Daoy (cell line): ENCODE data around the gene SMIM34. TPM values are rescaled to one million over a fixed set of nuclear protein-coding genes. Genes with fewer than 3 reads are reported as not detected.
"Not testable (repeated sequence)": the region's sequence is repeated elsewhere in the genome, so short reads cannot be mapped to it uniquely, and the experiment has no call there.

Experiments
- DNase-seq: peaks from one replicate; pipeline ENCODE4 v3.0.0-alpha.2; 2015; ENCODE audit warnings: low read depth
- total RNA-seq: library from RNA; depleted of rRNA; stranded (reverse); fragments of >200 nt; shearing (Covaris generic); gene quantifications from 2 replicates; pipeline ENCODE4 v1.2.3, GENCODE V29; 2014; rRNA removed

The SMIM34 gene, protein sequence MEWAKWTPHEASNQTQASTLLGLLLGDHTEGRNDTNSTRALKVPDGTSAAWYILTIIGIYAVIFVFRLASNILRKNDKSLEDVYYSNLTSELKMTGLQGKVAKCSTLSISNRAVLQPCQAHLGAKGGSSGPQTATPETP
- total RNA-seq = not detected in 2 replicates

DNA sequence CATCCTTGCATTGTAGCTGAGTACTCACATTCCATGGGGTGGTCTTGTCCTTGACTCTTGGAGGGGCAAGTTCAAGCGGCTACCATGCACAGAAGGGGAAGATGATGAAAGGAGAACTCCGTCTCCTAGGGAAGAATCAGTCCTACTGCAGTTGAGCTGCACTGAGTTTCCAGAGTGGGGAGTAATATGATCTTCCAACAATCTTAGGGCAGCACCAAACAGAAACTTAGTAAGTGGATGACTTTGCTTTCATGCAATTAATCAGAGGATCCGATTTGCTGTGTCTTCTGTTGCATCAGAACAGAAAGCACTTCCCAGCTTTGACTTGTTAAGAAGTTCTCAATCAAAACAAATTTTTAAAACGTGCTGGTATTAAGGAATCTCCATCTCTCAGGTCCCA lies at the start of gene SMIM34:
Gene SMIM34, minus strand, starts transcription at position 147 of the 400 bp plus-strand sequence. Its CDS starts 112 bp downstream, at position 35.
- DNase-seq = not testable (repeated sequence)

DNA sequence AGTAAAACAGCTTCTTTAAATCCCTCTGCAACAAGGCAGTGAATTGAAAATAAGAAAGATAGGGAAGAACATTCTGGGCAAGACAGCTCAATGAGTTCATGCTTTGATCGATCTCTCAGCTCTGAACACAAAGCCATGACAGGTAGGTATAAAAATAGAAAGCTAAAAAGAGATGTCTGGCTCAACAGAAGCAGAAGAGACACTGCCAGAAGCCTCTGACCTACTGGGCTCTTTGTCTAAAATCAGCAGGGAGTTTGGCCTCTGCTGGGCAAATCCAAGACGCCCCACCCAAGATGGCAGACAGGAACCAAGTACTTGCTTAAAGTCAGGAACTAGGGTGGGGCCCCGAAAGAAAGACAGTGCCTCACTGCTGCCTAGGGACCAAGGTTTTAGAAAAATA lies 43.6 kb upstream of the SMIM34 start:
- not testable (repeated sequence) for DNase-seq

- DNase-seq = not testable (repeated sequence)
These were observed 35.7 kb upstream of the SMIM34 start for GRCh38 chr21:34459426-34459825.

DNA sequence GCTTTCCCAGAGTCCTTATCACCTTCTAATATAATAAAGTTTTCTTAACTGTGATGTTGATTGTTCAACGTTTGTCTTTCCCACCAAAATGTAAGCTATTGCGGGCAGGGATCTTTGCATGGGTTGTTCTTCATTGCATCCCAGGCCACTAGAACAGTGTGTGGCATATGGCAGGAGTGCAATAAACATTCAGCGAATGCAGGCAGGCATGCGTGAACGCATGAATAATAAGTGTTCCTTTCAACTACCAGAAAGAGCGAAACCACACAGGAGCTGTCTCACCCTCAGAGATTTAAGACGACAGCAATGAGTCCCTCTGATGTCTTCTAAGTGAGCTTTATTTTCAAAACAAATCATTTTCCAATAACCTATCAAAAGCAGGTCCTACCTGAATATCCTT lies 34.5 kb upstream of the SMIM34 start:
- DNase-seq = not testable (repeated sequence)

GRCh38 chr21:34456180-34456579 lies 32.4 kb upstream of the SMIM34 start:
- not testable (repeated sequence) for DNase-seq

DNA sequence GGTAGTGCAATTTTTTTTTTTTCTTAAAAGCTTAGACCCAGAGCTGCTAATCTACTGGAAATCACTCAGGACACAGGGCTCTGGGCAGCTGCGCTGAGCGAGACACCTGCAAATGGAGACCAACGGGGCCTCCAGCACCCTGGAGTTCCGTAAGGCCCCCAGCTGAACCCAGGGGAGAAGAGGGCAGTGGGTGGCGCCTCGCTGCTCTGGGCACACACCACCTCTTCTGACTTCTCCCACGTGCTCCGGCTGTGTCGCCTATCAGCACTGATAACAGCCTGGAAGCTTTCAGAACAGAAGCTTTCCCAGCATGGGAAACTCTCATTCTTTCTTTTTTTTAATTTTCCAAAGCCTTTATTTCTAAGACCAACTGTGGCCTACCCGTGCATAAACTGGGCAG lies 31.9 kb upstream of the SMIM34 start:
- not testable (repeated sequence) for DNase-seq

- DNase-seq = not testable (repeated sequence)
These were observed 23.3 kb upstream of the SMIM34 start for GRCh38 chr21:34447018-34447417.

- not testable (repeated sequence) for DNase-seq
These were observed 19.7 kb upstream of the SMIM34 start for GRCh38 chr21:34443486-34443885.

DNA sequence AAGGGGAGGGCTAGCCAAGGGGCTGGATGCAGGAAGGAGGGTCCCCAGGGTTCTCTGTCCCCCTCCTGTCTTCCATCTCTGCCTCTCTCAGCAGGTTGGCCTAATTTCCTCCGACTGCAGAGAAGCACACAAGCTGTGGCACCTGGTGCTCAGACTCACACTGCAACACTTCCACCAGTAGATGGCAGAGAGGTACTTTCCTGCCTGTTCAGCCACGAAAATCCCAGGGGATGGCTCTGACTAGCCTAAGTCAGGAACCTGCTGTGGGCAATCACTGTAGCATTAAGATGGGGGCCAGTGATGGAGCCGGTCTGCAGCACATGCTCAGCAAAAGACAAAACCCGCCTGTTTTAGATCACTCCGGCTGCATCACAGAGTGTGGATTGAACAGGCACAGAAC lies 6.0 kb upstream of the SMIM34 start:
- DNase-seq = not testable (repeated sequence)

DNA sequence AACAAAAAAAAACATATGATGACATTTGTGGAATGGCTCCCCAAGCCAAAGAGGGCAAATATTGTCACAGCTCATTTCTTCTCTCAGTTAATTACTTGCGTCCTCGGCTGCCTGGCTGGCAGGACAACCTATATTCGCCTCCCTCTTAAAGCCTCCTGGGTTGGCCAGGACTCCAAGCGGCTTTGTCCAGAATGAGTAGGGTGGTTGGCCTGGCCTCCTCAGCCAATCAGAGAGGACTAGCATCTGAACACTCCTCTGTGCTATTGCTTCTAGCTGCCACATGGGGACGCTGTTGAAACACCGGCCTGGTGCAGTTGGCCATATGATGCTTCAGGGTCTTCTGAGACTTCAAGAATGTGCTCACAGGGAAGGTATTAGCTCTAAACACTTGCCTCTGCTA lies 4.7 kb upstream of the SMIM34 start:
- not testable (repeated sequence) for DNase-seq

DNA sequence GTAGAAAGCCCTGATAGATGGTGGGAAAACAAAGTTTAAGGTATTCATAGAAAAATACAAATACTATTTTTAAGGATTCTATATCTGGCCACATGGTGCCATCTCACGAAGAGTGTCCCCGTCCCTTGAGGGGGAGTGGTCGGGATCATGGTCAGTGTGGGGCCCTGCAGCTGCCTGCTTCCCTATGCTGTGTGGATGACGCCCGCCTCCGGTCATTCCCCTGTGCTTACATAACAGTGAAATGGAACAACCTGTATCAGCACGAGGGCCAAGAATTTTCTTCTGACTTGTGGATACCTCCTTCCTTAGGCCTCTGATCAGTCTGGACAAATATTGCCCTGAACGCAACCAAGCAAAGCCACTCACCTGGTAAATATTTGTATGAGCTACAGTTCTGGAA lies 3.6 kb upstream of the SMIM34 start:
- DNase-seq = not testable (repeated sequence)

DNA sequence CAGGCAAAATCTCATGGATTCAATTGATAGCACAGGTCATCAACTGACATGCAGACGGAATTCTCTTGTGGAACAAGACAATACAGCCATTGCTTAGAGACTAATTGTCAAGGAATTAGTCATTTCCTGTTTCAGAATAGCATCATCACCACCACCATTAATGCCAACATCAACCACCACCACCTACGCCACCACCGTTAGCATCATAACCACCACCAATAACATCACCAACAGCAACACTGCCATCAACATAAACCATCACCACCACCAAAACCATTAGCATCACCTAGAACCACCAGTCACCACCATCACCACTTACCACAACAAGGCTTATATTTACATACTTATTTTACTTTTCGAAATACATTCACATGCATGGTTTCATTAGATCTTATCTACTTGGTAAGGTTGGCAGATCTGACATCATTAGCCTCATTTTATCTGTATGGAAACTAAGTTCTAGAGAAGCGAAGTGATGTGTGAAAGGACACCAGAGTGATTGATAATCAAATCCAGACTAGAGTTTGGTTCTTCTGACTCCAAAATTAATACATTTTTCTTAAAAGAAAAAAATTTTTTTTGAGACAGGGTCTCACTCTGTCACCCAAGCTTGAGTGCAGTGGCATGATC lies 6.2 kb downstream of the SMIM34 start:
- not testable (repeated sequence) for DNase-seq

GRCh38 chr21:34407294-34407693 lies 16.5 kb downstream of the SMIM34 start:
- DNase-seq = not testable (repeated sequence)

DNA sequence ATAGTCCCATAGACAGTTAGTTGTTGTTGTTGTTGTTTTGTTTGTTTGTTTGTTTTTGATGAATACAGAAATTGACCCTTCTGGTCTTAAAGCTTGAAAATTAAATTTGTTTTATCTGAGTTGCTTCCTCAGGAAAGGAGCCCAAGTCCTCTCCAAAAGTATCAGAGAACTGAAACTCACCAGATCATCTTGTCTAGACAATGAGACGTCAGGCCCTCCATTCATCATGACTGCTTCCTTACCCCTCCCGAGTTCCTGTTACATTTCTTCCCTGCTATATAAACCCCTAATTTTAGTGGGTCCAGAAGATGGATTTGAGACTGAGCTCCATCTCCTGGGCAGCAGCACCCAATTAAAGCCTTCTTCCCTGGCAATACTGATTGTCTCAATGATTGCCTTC lies 17.1 kb downstream of the SMIM34 start:
- not testable (repeated sequence) for DNase-seq

DNA sequence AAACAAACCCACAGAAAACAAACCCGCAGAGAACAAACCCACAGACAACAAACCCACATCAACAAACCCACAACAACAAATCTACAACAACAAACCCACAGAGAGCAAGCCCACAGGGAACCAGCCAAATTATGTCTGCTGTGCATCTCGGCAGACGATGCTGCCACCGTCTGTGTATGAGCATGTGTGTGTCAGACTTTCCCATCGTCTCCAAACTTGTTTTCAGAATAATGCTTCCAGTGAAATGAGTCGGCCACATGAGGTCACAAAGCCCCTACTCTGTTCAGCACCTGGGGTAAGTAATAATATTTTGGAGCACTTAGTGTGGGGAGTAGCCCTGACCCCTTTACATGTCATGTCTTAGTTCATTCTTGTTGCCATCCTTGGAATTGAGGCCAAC lies 17.6 kb downstream of the SMIM34 start:
- DNase-seq = not testable (repeated sequence)

DNA sequence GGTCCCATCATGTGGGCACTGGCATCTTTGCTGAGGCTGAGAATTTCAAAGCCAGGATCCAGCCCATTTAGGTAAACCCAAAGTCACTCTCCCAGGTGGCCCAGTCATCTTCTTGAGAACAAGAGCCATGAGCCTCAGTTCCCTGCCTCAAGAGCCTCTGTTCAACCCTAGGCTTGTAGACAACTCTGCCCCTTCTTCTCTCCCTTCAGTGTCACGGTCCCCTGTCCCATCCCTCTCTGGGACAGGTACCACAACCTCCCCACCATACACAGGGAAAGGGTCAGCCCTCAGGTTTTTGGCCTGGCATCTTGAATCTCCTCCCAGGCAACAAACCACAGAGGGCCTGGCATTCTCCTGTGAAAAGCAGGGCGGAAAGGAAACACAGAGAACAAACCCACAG lies 18.1 kb downstream of the SMIM34 start:
- DNase-seq = not testable (repeated sequence)

DNA sequence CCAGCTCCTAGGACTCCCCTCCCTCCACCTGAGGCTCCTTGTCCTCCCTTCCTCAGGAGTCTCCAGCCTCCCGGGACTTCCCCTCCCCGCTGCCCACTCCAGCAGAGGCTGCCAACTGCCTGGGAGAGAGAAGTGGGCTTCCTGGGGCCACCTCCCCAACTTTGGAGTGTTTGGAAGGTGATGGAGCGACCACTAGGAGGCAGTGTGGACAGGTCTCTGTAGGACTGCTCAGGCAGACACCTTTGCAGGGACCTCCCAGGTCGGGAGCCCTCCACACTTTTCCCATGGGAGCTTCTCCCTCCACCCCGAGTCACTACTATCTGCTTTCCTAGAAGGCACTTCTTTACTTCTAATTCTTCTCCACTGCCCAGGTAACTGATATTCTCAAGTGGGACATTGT lies 19.0 kb downstream of the SMIM34 start:
- DNase-seq = not testable (repeated sequence)

DNA sequence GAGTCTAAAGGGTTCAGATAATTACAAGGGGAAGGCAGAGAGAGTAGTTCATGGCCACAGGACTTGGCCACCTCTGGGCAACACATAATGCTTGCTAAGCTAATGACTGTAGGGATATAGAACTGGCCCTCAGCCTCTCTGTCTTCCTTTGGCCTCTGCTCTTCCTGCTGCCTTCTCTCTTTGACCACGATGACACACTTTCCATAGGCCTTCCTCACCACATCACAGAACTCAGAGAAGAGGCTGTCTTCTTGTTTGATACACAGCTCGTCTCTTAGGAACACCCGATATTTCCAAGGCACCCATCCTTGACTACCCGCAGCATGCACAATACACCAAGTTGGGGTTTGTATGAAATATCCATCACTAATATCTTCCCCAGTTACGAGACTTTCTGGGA lies 23.2 kb downstream of the SMIM34 start:
- not testable (repeated sequence) for DNase-seq

- not testable (repeated sequence) for DNase-seq
These were observed 39.9 kb downstream of the SMIM34 start for GRCh38 chr21:34383724-34384415.

- not testable (repeated sequence) for DNase-seq
These were observed 40.6 kb downstream of the SMIM34 start for GRCh38 chr21:34383138-34383537.

- not testable (repeated sequence) for DNase-seq
These were observed 48.2 kb downstream of the SMIM34 start for GRCh38 chr21:34375619-34375972.

DNA sequence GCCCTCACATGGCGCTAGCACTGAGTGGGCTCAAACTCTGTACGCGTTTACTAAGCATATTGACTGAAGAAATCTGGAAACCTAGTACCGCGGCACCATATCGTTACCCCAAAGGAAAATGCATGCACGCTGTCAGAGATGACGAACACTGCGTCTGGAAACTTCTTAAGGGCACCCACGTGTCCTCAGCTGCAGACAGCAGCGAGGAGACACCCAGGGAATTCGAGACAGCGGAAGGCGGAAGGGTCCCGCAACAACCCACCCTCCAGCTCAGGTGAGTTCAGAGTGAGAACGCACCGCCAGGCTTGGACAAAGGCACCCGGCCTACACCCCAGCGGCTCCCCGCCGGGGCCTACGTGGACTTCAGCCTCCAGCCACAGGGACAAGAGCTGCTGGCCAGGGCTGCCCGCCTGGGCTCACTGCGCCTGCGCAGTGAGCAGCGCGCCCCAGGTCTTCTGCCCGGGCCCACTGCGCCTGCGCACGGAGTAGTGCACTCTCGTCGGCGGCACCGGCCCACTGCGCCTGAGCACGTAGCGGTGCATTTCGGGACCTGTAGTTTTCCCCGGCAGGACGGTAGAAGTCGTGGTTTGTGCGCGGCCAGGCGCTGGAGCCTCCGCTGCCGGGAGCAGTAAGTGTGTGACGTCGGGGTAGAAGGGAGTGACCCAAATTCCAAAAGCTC lies 48.7 kb downstream of the SMIM34 start, which contains the start of gene SMIM11:
Gene SMIM11, plus strand, starts transcription at position 568 of the 679 bp plus-strand sequence. CDS start 3,998 bp downstream, outside the sequence.
- not testable (repeated sequence) for DNase-seq
